Suprapubic skin (tissue), 4 donors: ENCODE data around the gene COQ9.

Source experiments
- POLR2A ChIP-seq, 2 donors: fragments of 450-650 bp; IDR thresholded peaks; one replicate each; pipeline ENCODE4 v1.6.1; 2017; ENCODE audit warnings: antibody characterized with exemption in 2 of 2, mild to moderate bottlenecking in 2 of 2, moderate library complexity in 2 of 2
- POLR2AphosphoS5 ChIP-seq, 3 donors: sonication (generic); formaldehyde crosslinking; IDR thresholded peaks; one replicate each; pipeline ENCODE4 v1.6.1; 2017; ENCODE audit warnings: antibody characterized with exemption in 3 of 3
- TF ChIP-seq, protein P1 (sequence below), 2 donors: fragments of 200-600 bp in 1 of 2; fragments of 450-650 bp in 1 of 2; sonication (generic) in 1 of 2; IDR thresholded peaks; one replicate each; pipeline ENCODE4 v1.5.1; 2016 to 2019; ENCODE audit warnings: antibody characterized with exemption in 2 of 2, mild to moderate bottlenecking in 1 of 2, moderate library complexity in 1 of 2

DNA sequence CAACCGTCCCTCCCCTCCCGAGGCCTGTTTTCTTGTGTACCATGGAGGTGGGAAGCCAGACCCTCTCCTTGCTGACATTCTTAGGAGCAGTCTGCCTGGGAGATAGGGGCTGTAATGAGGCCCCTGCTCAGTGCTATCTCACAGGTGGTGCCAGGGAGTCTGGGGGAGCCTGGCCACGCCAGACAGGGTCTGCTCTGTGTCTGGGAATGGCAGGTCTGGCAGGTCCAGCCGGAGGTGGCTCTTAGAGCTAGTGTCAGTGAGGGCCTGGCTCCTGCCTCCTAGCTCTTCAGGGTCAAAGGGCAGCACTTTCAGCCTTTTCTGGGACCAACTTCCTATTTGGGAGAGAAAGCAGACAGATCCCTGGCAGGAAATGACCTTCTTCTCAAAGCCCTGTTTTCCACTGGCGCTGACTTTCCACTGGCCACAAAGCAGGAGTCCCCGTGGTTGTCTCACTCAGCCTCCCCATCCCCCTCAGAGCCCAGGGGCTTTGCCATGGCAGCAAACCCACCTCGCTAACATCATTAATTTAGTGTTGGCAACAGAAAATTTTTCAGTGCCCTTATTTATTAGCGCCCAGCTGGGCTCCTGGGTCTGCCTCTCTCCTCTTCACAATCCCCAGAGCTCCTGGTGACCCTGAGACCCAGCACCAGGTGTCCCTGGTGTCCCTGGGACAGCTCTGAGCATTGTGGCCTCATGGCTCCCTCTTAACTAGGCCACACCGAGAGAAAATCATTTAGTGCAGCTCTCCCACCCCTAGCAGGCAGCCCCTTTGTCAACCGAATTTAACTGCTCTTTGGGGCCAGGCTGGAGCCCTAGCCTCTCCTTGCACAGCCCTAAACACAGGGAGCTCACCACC, 63.0 kb downstream of the COQ9 start:
- no peak for TF ChIP-seq POLR2A (IDR thresholded peaks at IDR 0.05)
- TF ChIP-seq, protein P1, sequence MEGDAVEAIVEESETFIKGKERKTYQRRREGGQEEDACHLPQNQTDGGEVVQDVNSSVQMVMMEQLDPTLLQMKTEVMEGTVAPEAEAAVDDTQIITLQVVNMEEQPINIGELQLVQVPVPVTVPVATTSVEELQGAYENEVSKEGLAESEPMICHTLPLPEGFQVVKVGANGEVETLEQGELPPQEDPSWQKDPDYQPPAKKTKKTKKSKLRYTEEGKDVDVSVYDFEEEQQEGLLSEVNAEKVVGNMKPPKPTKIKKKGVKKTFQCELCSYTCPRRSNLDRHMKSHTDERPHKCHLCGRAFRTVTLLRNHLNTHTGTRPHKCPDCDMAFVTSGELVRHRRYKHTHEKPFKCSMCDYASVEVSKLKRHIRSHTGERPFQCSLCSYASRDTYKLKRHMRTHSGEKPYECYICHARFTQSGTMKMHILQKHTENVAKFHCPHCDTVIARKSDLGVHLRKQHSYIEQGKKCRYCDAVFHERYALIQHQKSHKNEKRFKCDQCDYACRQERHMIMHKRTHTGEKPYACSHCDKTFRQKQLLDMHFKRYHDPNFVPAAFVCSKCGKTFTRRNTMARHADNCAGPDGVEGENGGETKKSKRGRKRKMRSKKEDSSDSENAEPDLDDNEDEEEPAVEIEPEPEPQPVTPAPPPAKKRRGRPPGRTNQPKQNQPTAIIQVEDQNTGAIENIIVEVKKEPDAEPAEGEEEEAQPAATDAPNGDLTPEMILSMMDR (IDR thresholded peaks at IDR 0.05): no peak
- TF ChIP-seq POLR2AphosphoS5 (IDR thresholded peaks at IDR 0.05): no peak
